ENCODE data around the gene THBS2.
"Not testable (repeated sequence)": the region's sequence is repeated elsewhere in the genome, so short reads cannot be mapped to it uniquely, and the experiment has no call there.

The THBS2 gene

DNA sequence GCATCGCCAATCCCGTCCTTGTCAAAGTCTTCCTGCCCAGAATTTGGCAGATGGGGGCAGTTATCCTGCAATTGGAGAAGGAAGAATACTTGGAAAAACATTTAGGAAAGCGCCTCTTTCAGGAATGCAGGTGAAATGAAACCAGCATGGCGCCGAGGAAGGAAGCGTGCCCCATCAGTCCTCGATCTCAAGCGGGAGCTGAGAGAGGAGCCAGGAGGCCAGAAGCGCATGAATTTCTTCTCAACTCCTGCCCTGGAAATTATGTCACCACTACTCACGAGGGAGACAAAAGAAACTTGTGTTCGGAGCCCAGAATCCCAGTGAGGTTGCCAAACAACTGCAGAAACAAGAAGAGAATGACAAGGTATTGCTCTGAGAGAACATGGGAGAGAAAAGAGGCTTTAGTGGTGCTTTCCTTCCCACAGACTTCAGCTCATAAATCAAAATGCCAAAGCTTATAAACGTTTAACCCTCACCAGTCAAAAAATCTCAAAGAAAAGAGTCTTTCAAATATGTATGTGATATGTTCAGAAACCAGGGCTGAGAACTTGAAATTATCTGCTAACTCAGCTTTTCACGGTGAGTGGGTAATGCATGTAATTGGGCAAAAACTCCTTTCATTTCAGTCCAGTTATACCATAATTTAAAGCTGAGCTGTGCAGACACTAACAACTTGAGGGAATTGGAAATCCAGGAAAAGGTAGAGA, 23.9 kb downstream of the THBS2 start:
- no peak for DNase-seq

- DNase-seq, result no peak
Observed at GRCh38 chr6:169227116-169227515, 26.5 kb downstream of the THBS2 start.

DNA sequence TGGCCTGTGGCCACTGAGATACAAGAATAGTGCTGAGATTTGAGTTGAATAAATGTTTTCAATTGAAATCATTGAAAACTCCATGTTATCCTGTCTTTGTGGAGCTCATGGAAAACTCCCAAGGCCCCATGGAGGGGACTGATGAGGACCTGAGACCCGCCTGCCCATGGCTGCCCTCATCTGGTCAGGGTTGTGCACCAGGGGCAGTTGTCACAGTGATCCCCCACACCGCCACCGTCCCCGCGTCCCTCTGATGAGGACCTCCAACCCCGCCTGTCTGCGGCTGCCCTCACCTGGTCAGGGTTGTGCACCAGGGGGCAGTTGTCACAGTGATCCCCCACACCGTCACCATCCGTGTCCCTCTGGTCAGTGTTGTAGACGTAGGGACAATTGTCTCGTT, 27.8 kb downstream of the THBS2 start:
- DNase-seq, result no peak

- DNase-seq, result no peak
Observed at GRCh38 chr6:169225131-169225576, 28.5 kb downstream of the THBS2 start.

GRCh38 chr6:169224716-169225115, 28.9 kb downstream of the THBS2 start:
- DNase-seq, result no peak

GRCh38 chr6:169224185-169224695, 29.4 kb downstream of the THBS2 start:
- DNase-seq, result no peak

DNA sequence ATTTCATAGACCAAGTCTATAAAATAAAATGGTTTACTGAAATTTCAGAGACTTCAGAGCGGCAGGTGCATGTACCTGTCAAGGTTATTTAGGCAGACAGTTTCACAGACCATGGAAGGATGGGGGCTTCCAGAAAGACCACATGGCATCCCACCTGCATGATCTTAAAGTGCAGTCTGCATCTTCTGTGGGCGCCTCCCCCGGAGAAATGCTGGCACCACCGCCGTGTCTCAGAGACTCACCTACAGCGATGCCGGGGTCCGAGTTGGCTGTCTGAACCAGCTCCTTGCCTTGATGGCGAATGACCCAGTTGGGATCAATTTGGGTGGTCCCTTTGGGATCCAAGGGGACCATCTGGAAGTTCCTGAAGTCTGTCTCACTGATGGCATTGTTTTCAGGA, 30.6 kb downstream of the THBS2 start:
- no peak for DNase-seq

DNA sequence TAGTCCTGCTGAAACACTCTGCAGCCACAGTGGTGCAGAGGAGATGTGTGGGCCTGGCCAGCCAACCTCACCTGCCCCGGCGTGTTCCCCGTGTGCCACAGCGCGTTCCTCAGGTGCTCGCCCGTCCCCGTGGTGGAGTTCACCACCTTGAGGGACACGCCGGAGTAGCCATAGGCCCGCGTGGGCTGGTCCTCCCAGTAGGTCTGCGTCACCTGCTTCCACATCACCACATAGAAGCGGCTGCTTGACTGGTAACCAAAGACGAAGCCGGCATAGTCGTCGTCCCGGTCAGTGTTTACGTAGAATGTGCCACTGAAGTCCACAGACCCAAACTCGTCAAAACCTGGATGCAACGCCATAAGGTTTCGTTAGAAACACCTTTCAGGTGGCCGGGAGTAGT, 31.5 kb downstream of the THBS2 start:
- DNase-seq, result no peak

DNA sequence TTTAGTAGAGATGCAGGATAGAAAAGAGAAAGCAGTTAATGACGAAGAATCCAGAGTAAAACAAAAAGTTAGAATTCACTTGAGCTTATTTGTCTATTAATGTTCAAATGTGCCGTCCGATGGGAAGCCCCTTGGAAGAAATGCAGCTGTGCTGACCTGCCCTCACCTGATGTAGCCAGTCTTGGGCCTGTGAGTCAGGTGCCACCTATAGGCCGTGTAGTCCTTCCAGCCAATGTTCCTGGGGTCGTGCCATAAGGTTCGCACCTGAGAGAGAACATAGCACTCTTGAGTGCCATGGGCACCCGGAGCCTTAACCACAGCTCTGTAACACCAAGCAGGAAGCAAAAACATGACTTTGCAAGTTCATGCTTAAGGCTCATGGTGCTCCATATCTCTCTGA, 32.4 kb downstream of the THBS2 start:
- no peak for DNase-seq

GRCh38 chr6:169220068-169220964, 33.3 kb downstream of the THBS2 start:
- DNase-seq, result no peak

DNA sequence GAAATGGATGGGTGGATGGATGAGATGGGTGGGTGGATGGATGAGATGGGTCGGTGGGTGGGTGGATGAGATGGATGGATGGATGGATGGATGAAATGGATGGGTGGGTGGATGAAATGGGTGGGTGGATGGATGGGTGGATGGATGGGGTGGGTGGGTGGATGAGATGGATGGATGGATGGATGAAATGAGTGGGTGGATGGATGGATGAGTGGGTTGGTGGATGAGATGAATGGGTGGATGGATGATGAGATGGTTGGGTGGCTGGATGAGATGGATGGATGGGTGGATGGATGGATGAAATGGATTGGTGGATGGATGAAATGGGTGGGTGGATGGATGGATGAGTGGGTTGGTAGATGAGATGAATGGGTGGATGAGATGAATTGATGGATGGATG, 35.7 kb downstream of the THBS2 start:
- no peak for DNase-seq

- DNase-seq, result no peak
Observed at GRCh38 chr6:169216830-169217229, 36.8 kb downstream of the THBS2 start.

DNA sequence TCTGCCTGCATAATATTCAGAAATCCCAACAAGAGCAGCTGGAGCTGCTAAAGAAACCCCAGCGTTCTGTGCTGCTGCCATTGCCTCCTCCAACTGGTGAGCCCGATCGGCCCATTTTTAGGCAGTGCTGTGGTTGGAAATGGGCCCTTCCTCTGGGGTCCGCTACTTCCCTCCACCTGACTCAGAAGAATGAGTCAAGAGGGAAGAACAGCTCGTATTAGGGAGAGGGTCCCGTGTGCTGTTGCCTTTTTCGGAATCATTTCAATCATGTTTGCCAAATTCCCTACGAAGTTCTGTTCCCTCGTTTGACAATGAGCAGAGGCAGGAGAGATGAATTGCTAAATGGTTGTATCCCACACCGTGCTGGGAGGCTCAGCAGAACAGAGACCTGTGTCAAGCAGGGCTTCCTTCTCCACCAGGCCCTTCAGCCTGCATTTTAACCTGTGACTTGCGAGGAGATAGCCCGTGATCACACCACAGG, 38.4 kb downstream of the THBS2 start:
- no peak for DNase-seq

DNA sequence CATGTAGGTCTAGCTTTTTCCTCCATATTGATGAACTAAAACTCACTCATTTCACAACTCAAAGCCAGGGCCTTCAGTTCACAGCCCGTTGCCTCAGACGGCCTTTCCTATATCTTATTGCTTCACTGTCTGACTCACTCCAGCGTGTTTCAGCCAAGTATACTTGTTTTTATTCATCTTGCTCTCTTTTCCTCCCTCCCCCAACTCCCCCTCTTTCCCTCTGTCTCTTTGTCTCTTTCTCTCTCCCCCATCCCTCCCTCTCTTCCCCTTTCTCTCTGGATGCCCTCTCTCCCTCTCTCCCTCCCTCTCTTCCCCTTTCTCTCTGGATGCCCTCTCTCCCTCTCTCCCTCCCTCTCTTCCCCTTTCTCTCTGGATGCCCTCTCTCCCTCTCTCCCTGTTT, 38.9 kb downstream of the THBS2 start:
- not testable (repeated sequence) for DNase-seq

DNA sequence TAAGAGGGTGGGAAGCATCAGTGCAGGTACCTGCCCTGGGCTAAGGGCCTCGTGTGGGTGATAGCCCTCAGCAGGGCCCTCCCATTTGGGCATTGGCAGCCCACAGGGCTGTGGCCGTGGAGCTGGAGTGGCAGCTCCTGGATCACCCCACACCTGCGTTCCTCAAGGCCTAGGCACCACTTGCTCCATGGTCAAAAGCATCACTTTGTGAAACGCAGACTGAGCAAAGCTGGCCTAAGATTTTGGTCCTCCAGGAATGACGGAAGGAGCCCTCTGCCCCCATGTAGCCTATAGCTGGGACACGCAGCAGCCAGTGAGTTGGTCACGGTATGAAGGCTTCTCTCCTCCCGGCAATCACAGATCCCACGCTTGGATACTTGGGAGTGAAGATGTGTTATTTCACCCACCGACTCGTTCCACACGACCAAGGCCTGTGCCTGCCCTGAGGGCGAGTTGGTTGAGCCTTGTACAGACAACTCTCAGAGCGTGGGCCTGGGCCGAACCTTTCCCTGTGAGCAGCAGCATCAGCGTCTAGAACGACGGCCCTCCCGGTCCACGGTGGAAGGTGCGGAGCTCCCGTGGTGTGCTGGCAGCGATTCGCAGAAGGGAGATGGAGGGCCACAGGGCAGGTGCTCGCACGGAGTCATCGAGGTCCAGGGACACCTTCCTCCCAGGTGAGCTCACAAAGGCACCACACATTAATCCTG, 39.7 kb downstream of the THBS2 start:
- DNase-seq, result no peak

- no peak for DNase-seq
Observed at GRCh38 chr6:169212897-169213813, 40.5 kb downstream of the THBS2 start.

GRCh38 chr6:169212436-169212835, 41.2 kb downstream of the THBS2 start:
- DNase-seq, result no peak

DNA sequence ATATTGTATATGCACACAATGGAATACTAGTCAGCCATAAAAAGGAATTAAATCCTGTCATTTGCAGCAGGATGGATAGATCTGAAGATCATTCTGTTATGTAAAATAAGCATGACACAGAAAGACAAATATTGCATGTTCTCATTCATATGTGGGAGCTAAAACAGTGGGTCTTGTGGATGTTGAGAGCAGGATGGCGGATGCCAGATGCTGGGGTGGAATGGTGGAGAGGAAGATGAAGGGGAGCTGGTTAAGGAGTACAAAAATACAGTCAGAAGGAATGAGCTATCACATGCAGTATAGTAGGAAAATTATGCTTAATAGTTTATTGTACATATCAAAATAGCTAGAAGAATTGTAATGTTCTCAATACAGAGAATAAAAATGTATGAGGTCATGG, 41.8 kb downstream of the THBS2 start:
- no peak for DNase-seq

DNA sequence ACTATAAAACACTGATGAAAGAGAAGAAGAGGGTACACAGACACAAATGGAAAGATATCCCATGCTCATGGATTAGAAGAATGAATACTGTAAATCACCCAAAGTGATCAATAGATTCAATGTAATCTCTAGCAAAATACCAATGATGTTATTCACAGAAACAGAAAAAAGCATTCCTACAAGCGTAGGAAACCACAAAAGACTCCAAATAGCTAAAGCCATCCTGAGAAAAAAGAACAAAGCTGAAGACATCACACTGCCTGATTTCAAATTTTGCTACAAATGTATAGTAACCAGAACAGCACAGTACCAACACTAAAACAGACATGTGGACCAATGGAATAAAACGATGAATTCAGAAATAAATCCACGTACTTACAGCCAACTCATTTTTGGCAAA, 43.0 kb downstream of the THBS2 start:
- no peak for DNase-seq

DNA sequence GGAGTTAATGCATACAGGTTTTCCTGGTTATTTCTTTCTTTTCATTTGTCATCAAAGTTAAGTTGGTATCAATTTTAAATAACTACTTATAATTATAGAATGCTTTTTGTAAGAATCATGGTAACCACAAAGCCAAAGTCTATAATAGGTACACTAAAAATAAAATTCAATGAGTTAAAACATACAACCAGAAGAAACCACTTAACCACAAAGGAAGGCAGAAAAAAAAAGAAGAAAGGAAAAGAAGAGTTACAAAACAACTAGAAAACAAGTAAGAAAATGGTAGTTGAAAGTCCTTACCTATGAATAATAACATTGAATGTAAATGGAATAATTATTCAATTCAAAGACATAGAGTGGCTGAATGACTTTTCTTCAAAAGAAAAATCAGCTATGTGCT, 45.6 kb downstream of the THBS2 start:
- no peak for DNase-seq

DNA sequence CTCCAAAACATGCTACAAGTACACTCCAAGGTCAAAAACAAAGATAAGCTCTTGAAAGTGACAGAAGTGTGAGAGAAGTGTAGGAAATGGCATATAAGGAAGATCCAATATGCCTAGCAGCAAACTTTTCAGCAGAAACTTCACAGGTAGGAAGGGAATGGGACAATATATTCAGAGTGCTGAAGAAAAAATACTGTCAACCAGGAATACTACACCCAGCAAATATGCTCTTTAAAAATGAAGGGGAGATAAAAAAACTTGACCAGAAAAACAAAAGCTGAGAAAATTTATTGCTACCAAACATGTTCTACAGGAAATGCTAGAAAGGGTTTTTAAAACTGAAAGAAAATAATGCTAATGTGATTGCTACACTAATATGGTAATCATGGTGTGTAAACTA, 46.2 kb downstream of the THBS2 start:
- no peak for DNase-seq
